OCI-LY7 (cell line): ENCODE measurements around the gene RPL37A. TPM values are rescaled to one million over a fixed set of nuclear protein-coding genes. Genes with fewer than 3 reads are reported as not detected.

Source experiments
- BruUV-seq: library from RNA; stranded (reverse); fragments of 400-500 nt; replicated peaks from 2 replicates; lab custom pipeline; 2021; lab: Mats Ljungman, UMichigan
- CTCF ChIA-PET: fragments of 300-600 bp; sonication (Branson Sonifier 250); formaldehyde crosslinking; loops from one replicate; lab custom pipeline; 2022; ENCODE audit warnings: antibody characterized with exemption; ENCODE audit not compliant: unreplicated experiment; lab: Charles Lee
- POLR2A ChIA-PET: fragments of 300-600 bp; sonication (Branson Sonifier 250); formaldehyde crosslinking; loops from one replicate; lab custom pipeline; 2022; ENCODE audit warnings: antibody characterized with exemption; lab: Charles Lee
- DNase-seq: peaks from one replicate; pipeline ENCODE4 v3.0.0-alpha.2; 2015; ENCODE audit warnings: low spot score
- H2AFZ ChIP-seq: fragments of 200-600 bp; sonication (generic), shearing (Covaris generic); 2 replicates; pipeline ENCODE4 v1.6.1; 2014; ENCODE audit warnings: mild to moderate bottlenecking, antibody characterized with exemption, low read length, moderate library complexity
- H3K27ac ChIP-seq: fragments of 200-600 bp; sonication (generic); 2 replicates; pipeline ENCODE4 v1.5.1; 2014; ENCODE audit warnings: mixed run types, low read depth, mild to moderate bottlenecking, moderate library complexity, low read length, inconsistent platforms; ENCODE audit not compliant: poor library complexity, severe bottlenecking
- H3K36me3 ChIP-seq: fragments of 200-600 bp; sonication (generic); 2 replicates; pipeline ENCODE4 v1.6.1; 2014; ENCODE audit warnings: mild to moderate bottlenecking, antibody characterized with exemption, low read length, moderate library complexity, mixed read lengths; ENCODE audit not compliant: insufficient read depth
- H3K4me1 ChIP-seq: fragments of 200-600 bp; sonication (generic); 2 replicates; pipeline ENCODE4 v1.5.1; 2014; ENCODE audit warnings: mild to moderate bottlenecking, low read length; ENCODE audit not compliant: insufficient read depth, poor library complexity, severe bottlenecking
- H3K4me2 ChIP-seq: fragments of 200-600 bp; sonication (generic); 2 replicates; pipeline ENCODE4 v1.6.1; 2014; ENCODE audit warnings: mild to moderate bottlenecking, low read length
- H3K4me3 ChIP-seq: fragments of 200-600 bp; sonication (generic); 2 replicates; pipeline ENCODE4 v1.5.1; 2014; ENCODE audit warnings: mild to moderate bottlenecking, low read depth, low read length; ENCODE audit not compliant: poor library complexity, severe bottlenecking
- H3K79me2 ChIP-seq: fragments of 200-600 bp; sonication (generic); 2 replicates; pipeline ENCODE4 v1.6.1; 2016; ENCODE audit warnings: low read depth, mild to moderate bottlenecking, low read length, moderate library complexity, mixed read lengths; ENCODE audit not compliant: insufficient read depth
- H3K9me2 ChIP-seq: fragments of 200-600 bp; sonication (generic); 2 replicates; pipeline ENCODE4 v1.6.1; 2016; ENCODE audit warnings: mild to moderate bottlenecking, low read length, mixed read lengths; ENCODE audit not compliant: insufficient read depth
- H3K9me3 ChIP-seq: fragments of 200-600 bp; sonication (generic); 2 replicates; pipeline ENCODE4 v1.6.1; 2014; ENCODE audit warnings: mild to moderate bottlenecking, mixed run types, low read length, mixed read lengths
- H4K20me1 ChIP-seq: fragments of 200-600 bp; sonication (generic); 2 replicates; pipeline ENCODE4 v1.6.1; 2014; ENCODE audit warnings: mild to moderate bottlenecking, antibody characterized with exemption, low read length, moderate library complexity, mixed read lengths; ENCODE audit not compliant: insufficient read depth
- EZH2phosphoT487 ChIP-seq: fragments of 200-600 bp; sonication (generic); IDR thresholded peaks from 2 replicates; pipeline ENCODE4 v1.6.1; 2018; ENCODE audit warnings: low read depth, borderline replicate concordance, mild to moderate bottlenecking, mixed run types, antibody characterized with exemption, low read length, moderate library complexity, mixed read lengths
- intact Hi-C: fragments of 100-400 bp; cut with micrococcal nuclease; formaldehyde crosslinking; loops from one replicate; pipeline ENCODE4 v1.10.0; 2022; ENCODE audit not compliant: unreplicated experiment
- total RNA-seq, 2 experiments: library from RNA; depleted of rRNA in 1 of 2; stranded (reverse); fragments of >200 nt in 1 of 2; shearing (Covaris generic) in 1 of 2; gene quantifications; 2 replicates each; pipeline ENCODE4 v1.2.3, GENCODE V29; 2014 to 2022
- TF ChIP-seq, protein P1 (sequence below): fragments of 200-600 bp; sonication (generic); conservative IDR thresholded peaks from 2 replicates; pipeline ENCODE4 v1.5.1; 2014; ENCODE audit warnings: mild to moderate bottlenecking, antibody characterized with exemption, low read length, moderate library complexity, mixed read lengths

The RPL37A gene
- total RNA-seq, 2 experiments from 2014 or later, result 3,500 to 4,020 TPM

- Histone ChIP-seq H3K79me2 (no peaks in the 10 kb centered on the region), H3K36me3 (peaks cover 21% of the 10 kb centered on the region), H3K9me3 (no peaks in the 10 kb centered on the region), H2AFZ (no peak overlapping the region), H3K9me2 (no peaks in the 10 kb centered on the region), H4K20me1 (no peaks in the 10 kb centered on the region), H3K4me1 (no peaks in the 10 kb centered on the region), H3K4me3 (no peak overlapping the region), H3K4me2 (no peak overlapping the region), H3K27ac (no peak overlapping the region)
- CTCF ChIA-PET, result no interaction called here
- TF ChIP-seq, protein P1, sequence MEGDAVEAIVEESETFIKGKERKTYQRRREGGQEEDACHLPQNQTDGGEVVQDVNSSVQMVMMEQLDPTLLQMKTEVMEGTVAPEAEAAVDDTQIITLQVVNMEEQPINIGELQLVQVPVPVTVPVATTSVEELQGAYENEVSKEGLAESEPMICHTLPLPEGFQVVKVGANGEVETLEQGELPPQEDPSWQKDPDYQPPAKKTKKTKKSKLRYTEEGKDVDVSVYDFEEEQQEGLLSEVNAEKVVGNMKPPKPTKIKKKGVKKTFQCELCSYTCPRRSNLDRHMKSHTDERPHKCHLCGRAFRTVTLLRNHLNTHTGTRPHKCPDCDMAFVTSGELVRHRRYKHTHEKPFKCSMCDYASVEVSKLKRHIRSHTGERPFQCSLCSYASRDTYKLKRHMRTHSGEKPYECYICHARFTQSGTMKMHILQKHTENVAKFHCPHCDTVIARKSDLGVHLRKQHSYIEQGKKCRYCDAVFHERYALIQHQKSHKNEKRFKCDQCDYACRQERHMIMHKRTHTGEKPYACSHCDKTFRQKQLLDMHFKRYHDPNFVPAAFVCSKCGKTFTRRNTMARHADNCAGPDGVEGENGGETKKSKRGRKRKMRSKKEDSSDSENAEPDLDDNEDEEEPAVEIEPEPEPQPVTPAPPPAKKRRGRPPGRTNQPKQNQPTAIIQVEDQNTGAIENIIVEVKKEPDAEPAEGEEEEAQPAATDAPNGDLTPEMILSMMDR, result no peak
- TF ChIP-seq EZH2phosphoT487, result no peak
- BruUV-seq, result no TSS peak
- no peak for DNase-seq
- POLR2A ChIA-PET, result interaction anchor here (0.8 to 1.5 kb wide), 4 partner anchors 9 to 34 kb away, joined by 3 to 10 read pairs (median 4); partner anchors contain the start of gene RPL37A
- intact Hi-C loops, result no loop called here
Measured at GRCh38 chr2:216482640-216483039, 16.0 kb upstream of the RPL37A start.

DNA sequence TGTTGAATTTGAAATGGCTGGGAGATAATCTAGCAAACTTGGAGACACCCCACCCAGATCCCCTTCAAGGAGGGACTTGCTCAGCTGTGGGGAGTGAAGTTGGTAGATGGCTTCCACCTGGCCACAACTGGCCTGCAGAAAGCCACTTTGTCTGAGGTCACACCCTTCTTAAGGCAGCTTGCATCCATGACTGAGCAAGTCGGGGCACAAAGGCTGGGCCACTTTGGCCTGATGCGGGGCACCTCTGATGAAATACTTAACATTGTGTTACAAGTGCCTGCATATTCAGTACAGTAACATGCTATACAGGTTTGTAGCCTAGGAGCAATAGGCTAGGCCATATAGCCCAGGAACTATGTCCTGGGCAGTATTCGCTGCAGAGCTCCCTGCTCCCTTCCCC lies 13.4 kb upstream of the RPL37A start:
- ChIA-PET POLR2A (interaction anchor here (2.2 kb wide), 1 partner anchor 13 kb away, joined by 7 read pairs; the partner anchor contains the start of gene RPL37A), CTCF (no interaction called here)
- no peaks in the 10 kb centered on the region for H3K9me3 ChIP-seq
- H3K4me2 ChIP-seq, result no peak overlapping the region
- no peak overlapping the region for H2AFZ ChIP-seq
- TF ChIP-seq, protein P1, result no peak
- TF ChIP-seq EZH2phosphoT487, result no peak
- intact Hi-C loops, result no loop called here
- H3K4me3 ChIP-seq, result no peak overlapping the region
- H3K36me3 ChIP-seq, result peaks cover 10% of the 10 kb centered on the region
- H3K79me2 ChIP-seq, result no peaks in the 10 kb centered on the region
- DNase-seq, result no peak
- no peaks in the 10 kb centered on the region for H4K20me1 ChIP-seq
- H3K27ac ChIP-seq, result no peak overlapping the region
- BruUV-seq, result no TSS peak
- no peaks in the 10 kb centered on the region for H3K9me2 ChIP-seq
- no peaks in the 10 kb centered on the region for H3K4me1 ChIP-seq

- BruUV-seq, result no TSS peak
- POLR2A ChIA-PET, result interaction anchor here (2.2 kb wide), 1 partner anchor 12 kb away, joined by 7 read pairs; the partner anchor contains the start of gene RPL37A
Measured at GRCh38 chr2:216485745-216486144, 12.9 kb upstream of the RPL37A start.

More at GRCh38 chr2:216485745-216486144, 12.9 kb upstream of the RPL37A start:
- Histone ChIP-seq H4K20me1 (no peaks in the 10 kb centered on the region), H3K4me1 (no peaks in the 10 kb centered on the region), H3K36me3 (peaks cover 10% of the 10 kb centered on the region), H2AFZ (no peak overlapping the region), H3K4me3 (no peak overlapping the region), H3K9me2 (no peaks in the 10 kb centered on the region), H3K79me2 (no peaks in the 10 kb centered on the region), H3K4me2 (no peak overlapping the region), H3K27ac (no peak overlapping the region), H3K9me3 (no peaks in the 10 kb centered on the region)
- intact Hi-C loops, result no loop called here
- TF ChIP-seq, protein P1, result no peak
- TF ChIP-seq EZH2phosphoT487, result no peak
- DNase-seq, result no peak
- CTCF ChIA-PET, result no interaction called here
